CD4-positive, alpha-beta T cell treated with Interleukin-1 beta for 1 hour (primary cell): ENCODE data around the gene LAMB1.
A peak's percentile ranks its signal among the peaks of the same experiment; 100 is the strongest.
"Not testable (repeated sequence)": the region's sequence is repeated elsewhere in the genome, so short reads cannot be mapped to it uniquely, and the experiment has no call there.

Experiments used
- DNase-seq, 2 donors: peaks; one replicate each; pipeline ENCODE4 v3.0.0-alpha.2; 2020 to 2022

Gene LAMB1

DNA sequence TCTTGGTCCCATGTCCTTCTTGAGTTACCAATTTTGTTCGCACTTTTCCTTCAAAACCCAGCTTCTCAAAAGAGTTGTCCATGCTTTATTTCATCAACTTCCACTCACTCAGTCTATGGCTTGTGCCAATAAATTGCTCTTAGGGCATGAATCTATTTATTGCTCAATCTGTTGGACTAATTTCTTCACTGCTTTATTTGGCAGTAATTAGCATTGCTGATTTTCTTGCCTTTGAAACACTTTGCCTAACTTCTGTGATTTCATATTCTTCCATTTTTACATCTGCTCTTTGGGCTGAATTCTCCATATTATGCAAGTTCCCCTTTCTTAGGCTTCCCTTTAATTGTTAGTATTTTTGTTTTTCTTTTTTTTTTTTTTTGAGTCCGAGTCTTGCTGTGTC lies 95.2 kb downstream of the LAMB1 start:
- DNase-seq, result no peak

GRCh38 chr7:107902381-107902780 lies 100.6 kb downstream of the LAMB1 start:
- no peak for DNase-seq

DNA sequence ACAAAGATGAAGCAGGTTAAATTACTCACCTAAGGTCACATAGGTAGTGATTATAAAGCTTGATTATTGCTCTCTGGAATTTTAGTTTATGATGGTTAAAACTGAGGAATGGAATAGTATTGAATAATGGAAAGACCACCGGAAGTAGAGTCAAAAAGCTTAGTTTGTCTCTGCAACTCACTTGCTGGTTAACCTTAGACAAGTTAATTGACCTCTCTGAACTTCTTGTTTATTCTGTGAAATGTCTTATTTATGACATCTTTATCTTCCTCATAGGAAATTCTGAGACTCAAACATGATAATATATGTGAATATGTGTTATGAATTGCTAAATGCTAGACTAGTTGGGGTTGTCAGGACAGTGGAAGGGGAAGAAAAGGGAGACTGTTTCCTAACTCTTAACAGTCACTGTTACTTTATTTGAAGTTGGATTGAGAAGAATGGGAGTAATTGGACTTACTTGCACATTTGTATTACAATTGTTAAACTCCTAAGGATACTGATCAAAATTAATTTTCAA lies 102.4 kb downstream of the LAMB1 start:
- DNase-seq, result no peak

- DNase-seq, result no peak
Observed at GRCh38 chr7:107898997-107899594, 103.9 kb downstream of the LAMB1 start.

DNA sequence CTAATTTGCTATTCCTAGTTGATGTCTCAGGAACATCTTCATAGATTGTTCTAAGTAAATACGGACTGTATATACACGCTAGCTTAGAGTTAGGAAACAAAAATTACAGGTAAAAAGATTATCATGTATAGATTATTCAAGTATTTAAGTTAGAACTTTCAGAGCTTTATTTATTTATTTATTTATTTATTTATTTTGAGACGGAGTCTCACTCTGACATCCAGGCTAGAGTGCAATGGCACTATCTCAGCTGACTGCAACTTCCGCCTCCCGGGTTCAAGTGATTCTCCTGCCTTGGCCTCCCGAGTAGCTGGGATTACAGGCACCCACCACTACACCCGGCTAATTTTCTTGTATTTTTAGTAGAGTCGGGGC lies 110.6 kb downstream of the LAMB1 start:
- DNase-seq, result not testable (repeated sequence)

GRCh38 chr7:107891636-107892366 lies 111.2 kb downstream of the LAMB1 start:
- DNase-seq, result peak in 1 of 2 donors; percentile 56

GRCh38 chr7:107890962-107891635 lies 111.9 kb downstream of the LAMB1 start, which contains the start of gene DLD:
DLD (plus strand) TSS chr7:107891183; CDS start chr7:107891251, 68 bp downstream.
- peak; percentile 91 to 93 for DNase-seq

DNA sequence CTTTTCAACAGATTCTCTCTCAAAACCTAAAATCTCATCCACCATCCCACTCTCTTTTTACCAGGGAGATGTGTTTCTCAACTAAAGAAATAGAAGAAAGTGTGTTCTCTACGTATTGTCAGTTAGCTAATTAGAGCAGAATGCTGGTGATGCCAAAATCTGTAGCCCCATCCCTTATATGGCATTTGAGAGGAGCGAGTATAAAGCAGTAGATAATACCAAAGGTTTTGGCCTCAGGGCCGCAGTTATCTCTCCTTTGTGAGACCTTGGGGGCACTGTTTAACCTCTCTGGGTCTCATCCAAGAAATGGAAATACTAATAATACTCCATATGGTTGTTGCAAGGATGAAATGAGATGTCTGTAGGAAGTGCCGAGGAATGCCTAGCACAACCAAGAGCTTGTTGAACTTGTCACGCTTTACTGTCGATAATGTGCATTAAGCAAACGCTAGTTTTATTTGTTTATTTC lies 112.4 kb downstream of the LAMB1 start:
- no peak for DNase-seq

GRCh38 chr7:107889992-107890391 lies 113.0 kb downstream of the LAMB1 start:
- DNase-seq, result no peak

DNA sequence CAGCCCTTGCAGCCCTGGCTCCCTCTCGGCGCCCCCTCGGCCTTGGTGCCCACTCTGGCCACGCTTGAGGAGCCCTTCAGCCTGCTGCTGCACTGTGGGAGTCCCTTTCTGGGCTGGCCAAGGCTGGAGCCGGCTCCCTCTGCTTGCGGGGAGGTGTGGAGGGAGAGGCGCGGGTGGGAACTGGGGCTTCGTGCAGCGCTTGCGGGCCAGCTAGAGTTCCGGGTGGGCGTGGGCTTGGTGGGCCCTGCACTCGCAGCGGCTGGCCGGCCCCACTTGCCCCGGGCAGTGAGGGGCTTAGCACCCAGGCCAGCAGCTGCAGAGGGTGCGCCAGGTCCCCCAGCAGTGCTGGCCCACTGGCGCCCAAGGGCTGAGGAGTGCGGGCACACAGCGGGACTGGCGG lies 115.1 kb downstream of the LAMB1 start:
- DNase-seq, result not testable (repeated sequence)

DNA sequence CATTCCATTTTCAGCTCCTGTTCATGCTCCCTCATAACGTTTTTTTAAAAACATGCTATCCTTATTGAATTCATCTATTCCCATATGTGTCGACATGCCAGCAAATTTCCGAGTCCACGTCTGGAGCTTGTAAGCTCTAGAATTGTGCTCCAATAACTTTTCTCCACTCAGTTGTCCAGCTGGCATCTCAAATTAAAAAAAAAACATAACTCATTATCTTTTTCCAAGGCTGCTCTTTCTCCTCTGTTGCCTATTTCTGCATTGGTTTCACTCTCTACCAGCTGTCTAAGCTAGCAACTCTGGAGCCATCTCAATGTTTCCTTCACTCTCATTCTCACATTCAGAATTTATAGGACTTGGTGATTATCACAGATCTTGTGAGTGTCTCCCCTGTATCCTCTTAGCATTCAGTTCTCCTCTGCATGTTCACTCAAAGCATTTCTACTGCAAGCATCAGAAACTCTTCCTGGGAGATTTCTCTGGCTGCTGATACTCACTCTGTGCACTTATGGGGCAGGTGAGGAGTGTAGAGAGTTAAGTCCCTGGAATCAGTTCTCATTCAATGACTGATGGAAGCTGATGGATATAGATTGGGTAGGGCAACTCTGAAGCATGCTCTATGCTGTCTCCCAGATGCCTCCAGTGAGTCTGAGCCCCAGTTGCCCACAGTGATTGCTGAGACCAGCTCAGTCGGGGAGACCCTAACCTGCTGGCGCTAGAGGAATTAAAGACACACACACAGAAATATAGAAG lies 118.7 kb downstream of the LAMB1 start:
- DNase-seq, result no peak

- DNase-seq, result no peak
Observed at GRCh38 chr7:107882766-107883165, 120.2 kb downstream of the LAMB1 start.

DNA sequence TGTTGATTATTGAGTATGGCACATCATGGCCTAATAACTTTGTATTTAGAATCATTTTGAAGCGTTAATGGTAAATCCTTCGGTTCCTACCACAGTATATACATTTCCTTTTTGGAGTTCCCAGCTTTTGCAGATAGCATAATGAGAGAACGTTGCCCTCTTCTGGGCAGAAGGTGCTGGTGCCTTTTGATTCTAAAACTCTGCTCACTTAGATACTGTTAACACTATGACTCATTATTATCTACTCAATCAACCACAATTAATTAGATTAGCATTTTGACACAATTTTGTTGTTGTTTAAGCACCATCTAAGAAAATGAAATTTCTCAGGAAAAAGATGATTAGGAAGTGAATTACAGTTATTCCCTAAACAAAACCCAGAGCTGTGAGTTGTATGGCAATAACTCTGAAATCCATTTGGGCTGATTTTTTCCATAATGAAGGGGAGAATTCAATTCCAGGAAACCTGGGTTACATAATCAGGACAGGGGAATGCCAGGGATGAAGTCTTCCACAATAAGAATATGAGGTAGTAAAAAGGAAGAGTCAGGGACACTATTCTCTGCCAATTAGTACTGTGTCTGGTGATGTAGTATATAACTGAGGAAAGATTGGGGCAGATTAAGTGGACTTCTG lies 123.4 kb downstream of the LAMB1 start:
- DNase-seq, result peak; percentile 39 to 61

DNA sequence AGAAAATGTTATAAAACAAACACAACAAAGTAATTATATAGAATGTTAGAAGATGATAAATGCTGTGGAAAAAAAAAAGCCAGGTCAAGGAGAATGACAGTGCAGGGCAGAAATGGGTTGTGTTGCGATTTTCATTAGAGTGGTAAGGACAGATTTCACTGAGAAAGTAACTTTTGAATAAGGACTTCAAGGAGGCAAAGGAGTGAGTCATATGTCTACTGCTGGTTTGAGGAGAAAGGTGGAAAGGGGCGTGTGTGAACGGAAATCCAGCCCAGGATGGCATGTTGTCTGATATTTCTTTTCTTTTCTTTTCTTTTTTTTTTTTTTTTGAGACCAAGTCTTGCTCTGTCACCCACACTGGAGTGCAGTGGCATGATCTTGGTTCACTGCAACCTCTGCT lies 124.3 kb downstream of the LAMB1 start:
- no peak for DNase-seq

DNA sequence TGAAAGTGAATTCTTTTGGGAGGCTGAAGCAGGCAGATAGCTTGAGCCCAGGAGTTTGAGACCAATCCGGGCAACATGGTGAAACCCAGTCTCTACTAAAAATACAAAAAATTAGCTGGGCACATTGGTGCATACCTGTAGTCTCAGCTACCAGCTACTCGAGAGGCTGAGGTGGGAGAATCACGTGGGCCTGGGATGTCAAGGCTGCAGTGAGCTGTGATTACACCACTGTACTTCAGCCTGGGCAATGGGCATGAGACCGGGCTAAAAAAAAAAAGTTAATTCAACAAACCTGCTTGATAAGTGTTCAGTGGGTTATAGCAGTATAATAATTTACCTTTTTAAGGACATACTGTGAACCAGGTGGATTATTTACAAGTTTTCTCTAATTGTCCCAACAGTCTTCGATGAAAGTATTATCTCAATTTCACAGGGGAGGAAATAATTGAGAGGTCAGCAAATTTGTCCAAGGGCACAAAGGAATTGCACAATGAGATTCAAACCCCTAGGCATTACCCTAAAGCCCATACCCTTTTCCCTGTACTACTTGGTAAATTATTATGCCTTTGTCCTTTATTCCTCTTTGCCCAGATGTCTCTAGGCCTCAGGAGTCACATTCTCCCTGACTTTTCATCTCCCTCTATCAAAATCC lies 125.1 kb downstream of the LAMB1 start:
- DNase-seq, result no peak

- no peak for DNase-seq
Observed at GRCh38 chr7:107876916-107877315, 126.0 kb downstream of the LAMB1 start.

DNA sequence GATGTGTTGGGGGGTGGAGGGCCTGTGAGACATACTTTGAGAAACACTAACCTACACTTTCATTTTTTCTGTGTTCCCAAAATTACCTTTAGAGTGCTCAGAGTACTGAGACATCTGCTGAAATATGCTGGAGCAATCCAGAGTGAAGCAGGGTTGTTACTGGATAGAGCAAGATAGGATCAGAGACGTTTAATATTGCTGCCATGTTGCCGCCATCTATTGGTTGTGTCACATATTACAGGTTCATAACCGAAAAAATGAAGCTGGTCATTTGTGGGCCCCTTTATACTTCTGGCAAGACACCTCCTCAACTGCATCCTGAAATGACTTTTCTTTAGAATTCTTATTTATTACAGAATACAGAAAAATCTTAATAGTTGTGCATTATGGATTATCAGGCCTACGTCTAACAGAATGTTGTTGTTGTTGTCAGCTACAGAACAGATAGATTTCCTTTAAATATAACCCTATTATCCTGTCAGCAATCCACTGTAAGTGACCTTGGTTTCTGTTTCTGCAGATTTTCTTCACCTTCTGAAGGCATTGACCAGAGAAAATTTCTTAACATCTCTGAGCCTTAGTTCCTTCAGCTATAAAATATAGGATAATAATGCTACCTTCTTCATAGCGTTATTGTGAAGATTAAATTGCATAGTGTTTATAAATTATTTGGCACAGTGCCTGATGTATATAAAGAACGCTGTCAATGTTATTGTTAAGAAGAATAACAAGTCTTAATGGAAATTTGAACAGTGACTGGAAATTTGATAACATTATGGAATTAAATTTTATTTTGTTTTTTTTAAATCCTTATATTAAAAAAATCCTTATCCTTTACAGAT lies 128.1 kb downstream of the LAMB1 start:
- peak; percentile 13 to 67 for DNase-seq

- DNase-seq, result no peak
Observed at GRCh38 chr7:107874111-107874510, 128.8 kb downstream of the LAMB1 start.
